ENCODE results near the gene TROAP. TPM values are rescaled to one million over a fixed set of nuclear protein-coding genes. Genes with fewer than 3 reads are reported as not detected.

The TROAP gene
- polyA plus RNA-seq, 3 donors from 2014 or later, result 1.9 to 4.1 (median 2.6) TPM

- DNase-seq, result no peak
- Mint-ChIP-seq H3K27me3 (ENCODE audit: low read depth in 3 of 3) (peaks cover 23 to 38% (median 35%) of the 10 kb centered on the region in 3 donors), H3K36me3 (no peaks in the 10 kb centered on the region), H3K4me3 (no peak overlapping the region), H3K4me1 (peaks cover 28 to 32% of the 10 kb centered on the region in 2 donors), H3K9me3 (no peaks in the 10 kb centered on the region), H3K27ac (no peak overlapping the region)
These were observed 15.9 kb downstream of the TROAP start for GRCh38 chr12:49338830-49339463.

- H3K27me3 Mint-ChIP-seq (ENCODE audit: low read depth in 3 of 3), result peaks cover 27 to 36% (median 36%) of the 10 kb centered on the region in 3 donors
- H3K4me1 Mint-ChIP-seq, result peaks cover 28 to 35% of the 10 kb centered on the region in 2 donors
- no peak overlapping the region for H3K27ac Mint-ChIP-seq
- no peaks in the 10 kb centered on the region for H3K9me3 Mint-ChIP-seq
- H3K4me3 Mint-ChIP-seq, result no peak overlapping the region
- no peaks in the 10 kb centered on the region for H3K36me3 Mint-ChIP-seq
- DNase-seq, result no peak
These were observed 16.4 kb downstream of the TROAP start for GRCh38 chr12:49339464-49339861.

- Mint-ChIP-seq H3K27me3 (ENCODE audit: low read depth in 3 of 3) (peaks cover 27 to 34% (median 32%) of the 10 kb centered on the region in 3 donors), H3K4me1 (peaks cover 27 to 34% of the 10 kb centered on the region in 2 donors), H3K4me3 (peak overlapping the region in 3 of 5 donors; percentile 2 to 61 (median 60)), H3K27ac (no peak overlapping the region), H3K9me3 (no peaks in the 10 kb centered on the region), H3K36me3 (no peaks in the 10 kb centered on the region)
- no peak for DNase-seq
These were observed 17.2 kb downstream of the TROAP start for GRCh38 chr12:49340095-49340870.

- Mint-ChIP-seq H3K4me3 (peak overlapping the region in 4 of 5 donors; percentile 2 to 61 (median 54)), H3K36me3 (no peaks in the 10 kb centered on the region), H3K27me3 (ENCODE audit: low read depth in 3 of 3) (peaks cover 27 to 34% (median 33%) of the 10 kb centered on the region in 3 donors), H3K4me1 (peaks cover 27 to 36% of the 10 kb centered on the region in 2 donors), H3K27ac (peak overlapping the region in 1 of 6 donors; percentile 40), H3K9me3 (no peaks in the 10 kb centered on the region)
- no peak for DNase-seq
These were observed 18.1 kb downstream of the TROAP start for GRCh38 chr12:49340971-49341776.

- no peak for DNase-seq
- H3K4me1 Mint-ChIP-seq, result peaks cover 32 to 40% of the 10 kb centered on the region in 2 donors
- peaks cover 30 to 38% (median 36%) of the 10 kb centered on the region in 3 donors for H3K27me3 Mint-ChIP-seq (ENCODE audit: low read depth in 3 of 3)
- no peak overlapping the region for H3K27ac Mint-ChIP-seq
- no peaks in the 10 kb centered on the region for H3K9me3 Mint-ChIP-seq
- peak overlapping the region in 2 of 5 donors; percentile 51 to 55 for H3K4me3 Mint-ChIP-seq
- H3K36me3 Mint-ChIP-seq, result no peaks in the 10 kb centered on the region
These were observed 18.7 kb downstream of the TROAP start for GRCh38 chr12:49341777-49342065.

GRCh38 chr12:49342066-49342913 lies 19.2 kb downstream of the TROAP start:
- H3K27ac Mint-ChIP-seq, result no peak overlapping the region
- H3K27me3 Mint-ChIP-seq (ENCODE audit: low read depth in 3 of 3), result peaks cover 28 to 39% (median 38%) of the 10 kb centered on the region in 3 donors
- DNase-seq, result peak; percentile 64 to 72 (median 66)
- no peaks in the 10 kb centered on the region for H3K9me3 Mint-ChIP-seq
- no peaks in the 10 kb centered on the region for H3K36me3 Mint-ChIP-seq
- H3K4me3 Mint-ChIP-seq, result peak overlapping the region; percentile 63 to 76 (median 70)
- peaks cover 34 to 41% of the 10 kb centered on the region in 2 donors for H3K4me1 Mint-ChIP-seq

- peak overlapping the region; percentile 63 to 76 (median 70) for H3K4me3 Mint-ChIP-seq
These were observed 20.1 kb downstream of the TROAP start for GRCh38 chr12:49342914-49343731.

GRCh38 chr12:49344486-49345050 lies 21.5 kb downstream of the TROAP start:
- no peak overlapping the region for H3K27ac Mint-ChIP-seq
- H3K27me3 Mint-ChIP-seq (ENCODE audit: low read depth in 3 of 3), result peaks cover 28 to 39% (median 33%) of the 10 kb centered on the region in 3 donors
- no peaks in the 10 kb centered on the region for H3K36me3 Mint-ChIP-seq
- H3K4me1 Mint-ChIP-seq, result peaks cover 31 to 44% of the 10 kb centered on the region in 2 donors
- no peaks in the 10 kb centered on the region for H3K9me3 Mint-ChIP-seq
- H3K4me3 Mint-ChIP-seq, result peak overlapping the region; percentile 3 to 36 (median 29)
- DNase-seq, result no peak

More at GRCh38 chr12:49342914-49343731, 20.1 kb downstream of the TROAP start:
- Mint-ChIP-seq H3K36me3 (no peaks in the 10 kb centered on the region), H3K27ac (peak overlapping the region in 1 of 6 donors; percentile 60), H3K4me1 (peaks cover 31 to 40% of the 10 kb centered on the region in 2 donors), H3K9me3 (no peaks in the 10 kb centered on the region), H3K27me3 (ENCODE audit: low read depth in 3 of 3) (peaks cover 25 to 35% (median 35%) of the 10 kb centered on the region in 3 donors)
- DNase-seq, result peak in 1 of 3 donors; percentile 16

GRCh38 chr12:49345051-49345824 lies 22.2 kb downstream of the TROAP start:
- Mint-ChIP-seq H3K9me3 (no peaks in the 10 kb centered on the region), H3K4me1 (peaks cover 31 to 44% of the 10 kb centered on the region in 2 donors), H3K36me3 (no peaks in the 10 kb centered on the region), H3K4me3 (peak overlapping the region; percentile 35 to 92 (median 55)), H3K27me3 (ENCODE audit: low read depth in 3 of 3) (peaks cover 26 to 41% (median 28%) of the 10 kb centered on the region in 3 donors), H3K27ac (no peak overlapping the region)
- DNase-seq, result no peak

- Mint-ChIP-seq H3K4me1 (peaks cover 31 to 44% of the 10 kb centered on the region in 2 donors), H3K27me3 (ENCODE audit: low read depth in 3 of 3) (peaks cover 21 to 45% (median 31%) of the 10 kb centered on the region in 3 donors)
These were observed 23.0 kb downstream of the TROAP start for GRCh38 chr12:49345825-49346658.

More at GRCh38 chr12:49345825-49346658, 23.0 kb downstream of the TROAP start:
- H3K9me3 Mint-ChIP-seq, result no peaks in the 10 kb centered on the region
- H3K36me3 Mint-ChIP-seq, result peaks cover 0 to 3% (median 0%) of the 10 kb centered on the region in 3 donors
- no peak for DNase-seq
- peak overlapping the region; percentile 35 to 92 (median 88) for H3K4me3 Mint-ChIP-seq
- no peak overlapping the region for H3K27ac Mint-ChIP-seq
